Lower leg skin (tissue), 3 donors: ENCODE data around the gene MAS1L.

Experiments
- CTCF ChIP-seq, 3 donors: fragments of 450-650 bp; IDR thresholded peaks; one replicate each; pipeline ENCODE4 v1.5.1; 2016; ENCODE audit warnings: antibody characterized with exemption in 3 of 3, mild to moderate bottlenecking in 3 of 3, moderate library complexity in 2 of 3
- POLR2A ChIP-seq, 2 donors: fragments of 450-650 bp; IDR thresholded peaks; one replicate each; pipeline ENCODE4 v1.6.1; 2016 to 2017; ENCODE audit warnings: antibody characterized with exemption in 2 of 2, mild to moderate bottlenecking in 1 of 2, moderate library complexity in 1 of 2

GRCh38 chr6:29501106-29501505, 13.3 kb upstream of the MAS1L start:
- TF ChIP-seq CTCF (IDR thresholded peaks at IDR 0.05) (no peak), POLR2A (IDR thresholded peaks at IDR 0.05) (no peak)
